ENCODE data around the gene GHR. TPM values are rescaled to one million over a fixed set of nuclear protein-coding genes. Genes with fewer than 3 reads are reported as not detected.

The GHR gene
- total RNA-seq, 2 donors from 2014 or later = 0.27 to 1.2 TPM

DNA sequence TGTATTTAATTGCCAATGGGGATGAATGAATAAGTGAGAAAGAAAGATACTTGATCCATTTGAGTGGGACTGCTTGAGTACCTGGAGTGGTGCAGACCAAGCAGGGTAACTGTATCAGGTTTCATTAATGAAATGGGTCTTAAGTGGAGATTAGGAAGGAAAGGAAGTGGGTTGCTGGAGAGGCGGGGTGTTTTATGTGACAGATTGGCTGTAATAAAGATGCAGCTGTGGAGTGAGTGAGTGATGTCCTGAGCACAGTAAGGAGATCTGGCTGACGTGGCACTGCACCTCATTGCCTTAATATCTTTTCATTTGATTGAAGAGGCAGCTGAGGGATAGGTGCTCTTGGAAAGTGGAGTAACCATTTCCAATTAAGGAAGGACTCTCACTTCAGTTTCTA, 172.4 kb downstream of the GHR start:
- DNase-seq = no peak
- H3K27me3 ChIP-seq (ENCODE audit: control insufficient read depth, insufficient read depth, low read length, poor library complexity, severe bottlenecking) = no peaks in the 10 kb centered on the region
- H3K9me3 Mint-ChIP-seq = no peaks in the 10 kb centered on the region
- 90 to 100% methylated on average over 2 of the region's 2 CpGs for WGBS, 2 experiments (ENCODE audit: insufficient coverage in 1 of 2, insufficient read length in 1 of 2)
- H3K36me3 Mint-ChIP-seq (ENCODE audit: low read depth) = no peaks in the 10 kb centered on the region
- no peak overlapping the region for H3K27ac ChIP-seq (ENCODE audit: low read depth, low read length)
- H3K27ac Mint-ChIP-seq = no peak overlapping the region
- H3K9me3 ChIP-seq (ENCODE audit: control insufficient read depth, low read length) = no peaks in the 10 kb centered on the region
- H3K4me3 ChIP-seq (ENCODE audit: low read length) = no peak overlapping the region
- H3K4me1 Mint-ChIP-seq = peaks cover 10% of the 10 kb centered on the region
- no peaks in the 10 kb centered on the region for H3K36me3 ChIP-seq (ENCODE audit: control insufficient read depth, insufficient read depth, low read length)
- no peak overlapping the region for H3K4me3 Mint-ChIP-seq
- no peak overlapping the region for H3K9ac ChIP-seq (ENCODE audit: extremely low read depth, low read length, poor library complexity, severe bottlenecking)
- H3K4me1 ChIP-seq (ENCODE audit: control insufficient read depth, insufficient read depth, low read length) = no peaks in the 10 kb centered on the region
- TF ChIP-seq CTCF (conservative IDR thresholded peaks at IDR 0.05) = no peak
- no peaks in the 10 kb centered on the region for H3K27me3 Mint-ChIP-seq (ENCODE audit: insufficient read depth)

DNA sequence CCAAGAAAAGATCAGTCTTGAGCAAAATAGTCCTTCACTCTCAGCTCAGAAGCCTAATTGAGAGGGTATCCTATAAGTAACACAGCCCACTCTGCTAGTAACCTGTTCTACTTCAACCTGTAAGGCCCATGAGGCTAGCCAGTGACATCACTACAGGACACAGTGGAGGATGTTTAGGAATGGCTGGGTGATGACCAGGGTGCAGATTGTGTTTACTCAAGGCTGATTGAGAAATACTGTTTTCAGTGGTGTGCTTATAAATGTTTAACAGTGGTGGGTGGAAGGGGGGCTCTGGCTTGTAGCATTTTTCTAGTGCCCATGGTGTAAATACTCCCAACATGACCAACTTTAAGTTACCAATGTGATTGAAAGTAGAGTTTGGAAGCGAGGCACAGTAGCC, 173.6 kb downstream of the GHR start:
- H3K9ac ChIP-seq (ENCODE audit: extremely low read depth, low read length, poor library complexity, severe bottlenecking) = no peak overlapping the region
- no peak for DNase-seq
- H3K27ac ChIP-seq (ENCODE audit: low read depth, low read length) = no peak overlapping the region
- H3K36me3 Mint-ChIP-seq (ENCODE audit: low read depth) = no peaks in the 10 kb centered on the region
- H3K4me3 Mint-ChIP-seq = no peak overlapping the region
- no peak overlapping the region for H3K4me3 ChIP-seq (ENCODE audit: low read length)
- no peaks in the 10 kb centered on the region for H3K27me3 Mint-ChIP-seq (ENCODE audit: insufficient read depth)
- no peaks in the 10 kb centered on the region for H3K9me3 Mint-ChIP-seq
- peaks cover 10% of the 10 kb centered on the region for H3K4me1 Mint-ChIP-seq
- 90% methylated on average over 1 of the region's 1 CpG; no CpG with 5 or more reads in 1 of the 2 experiments for WGBS, 2 experiments (ENCODE audit: insufficient coverage in 1 of 2, insufficient read length in 1 of 2)
- no peak for TF ChIP-seq CTCF (conservative IDR thresholded peaks at IDR 0.05)
- H3K9me3 ChIP-seq (ENCODE audit: control insufficient read depth, low read length) = no peaks in the 10 kb centered on the region
- H3K27me3 ChIP-seq (ENCODE audit: control insufficient read depth, insufficient read depth, low read length, poor library complexity, severe bottlenecking) = no peaks in the 10 kb centered on the region
- no peak overlapping the region for H3K27ac Mint-ChIP-seq
- no peaks in the 10 kb centered on the region for H3K4me1 ChIP-seq (ENCODE audit: control insufficient read depth, insufficient read depth, low read length)
- no peaks in the 10 kb centered on the region for H3K36me3 ChIP-seq (ENCODE audit: control insufficient read depth, insufficient read depth, low read length)

DNA sequence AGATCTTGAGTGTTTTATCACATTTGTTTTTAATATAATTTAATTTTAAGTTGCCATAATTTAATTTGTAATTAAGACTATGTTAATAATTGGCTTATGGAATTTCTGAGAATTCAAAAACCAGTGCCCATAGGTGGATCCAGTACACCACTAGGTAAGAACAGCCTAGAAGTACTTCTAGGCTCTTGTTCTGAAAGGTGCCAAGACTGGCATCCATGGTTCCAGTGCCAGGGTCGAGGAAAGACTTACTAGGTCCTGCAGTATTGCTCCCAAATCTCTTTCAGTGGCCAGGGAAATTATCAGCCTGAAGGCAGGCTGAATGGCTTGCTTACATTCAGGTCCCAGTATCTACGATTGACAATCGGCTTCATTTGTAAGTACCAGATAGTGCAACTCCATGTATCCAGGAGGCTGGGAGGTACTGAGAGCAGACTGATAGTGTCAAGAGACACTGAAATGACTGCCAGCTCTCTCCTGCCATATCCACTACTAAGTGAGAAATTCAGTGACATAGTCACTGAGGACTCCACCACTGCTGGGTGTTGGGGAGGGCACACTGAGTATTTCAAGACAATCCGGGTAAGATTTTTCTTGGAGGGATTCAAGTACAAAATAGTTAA, 174.2 kb downstream of the GHR start:
- Mint-ChIP-seq H3K36me3 (ENCODE audit: low read depth) (no peaks in the 10 kb centered on the region), H3K9me3 (no peaks in the 10 kb centered on the region)
- TF ChIP-seq CTCF (conservative IDR thresholded peaks at IDR 0.05) = no peak

More for the DNA sequence above, 174.2 kb downstream of the GHR start:
- Histone ChIP-seq H3K36me3 (ENCODE audit: control insufficient read depth, insufficient read depth, low read length) (no peaks in the 10 kb centered on the region), H3K9ac (ENCODE audit: extremely low read depth, low read length, poor library complexity, severe bottlenecking) (no peak overlapping the region), H3K27ac (ENCODE audit: low read depth, low read length) (no peak overlapping the region), H3K4me3 (ENCODE audit: low read length) (no peak overlapping the region), H3K4me1 (ENCODE audit: control insufficient read depth, insufficient read depth, low read length) (no peaks in the 10 kb centered on the region), H3K27me3 (ENCODE audit: control insufficient read depth, insufficient read depth, low read length, poor library complexity, severe bottlenecking) (no peaks in the 10 kb centered on the region), H3K9me3 (ENCODE audit: control insufficient read depth, low read length) (no peaks in the 10 kb centered on the region)
- DNase-seq = no peak
- Mint-ChIP-seq H3K27ac (no peak overlapping the region), H3K27me3 (ENCODE audit: insufficient read depth) (no peaks in the 10 kb centered on the region), H3K4me3 (no peak overlapping the region), H3K4me1 (peaks cover 10% of the 10 kb centered on the region)
- WGBS, 2 experiments (ENCODE audit: insufficient coverage in 1 of 2, insufficient read length in 1 of 2) = 87 to 95% methylated on average over 4 of the region's 4 CpGs
